DMS114 treated with DMSO at 0.1 percent for 48 hours (cell line): ENCODE data around the gene ADCY5.

Experiments
- DNase-seq: peaks from one replicate; lab custom pipeline; 2025; ENCODE audit not compliant: unreplicated experiment; lab: John Stamatoyannopoulos, UW

Gene ADCY5

GRCh38 chr3:123459862-123460261 lies 11.0 kb upstream of the ADCY5 start:
- DNase-seq = no peak

DNA sequence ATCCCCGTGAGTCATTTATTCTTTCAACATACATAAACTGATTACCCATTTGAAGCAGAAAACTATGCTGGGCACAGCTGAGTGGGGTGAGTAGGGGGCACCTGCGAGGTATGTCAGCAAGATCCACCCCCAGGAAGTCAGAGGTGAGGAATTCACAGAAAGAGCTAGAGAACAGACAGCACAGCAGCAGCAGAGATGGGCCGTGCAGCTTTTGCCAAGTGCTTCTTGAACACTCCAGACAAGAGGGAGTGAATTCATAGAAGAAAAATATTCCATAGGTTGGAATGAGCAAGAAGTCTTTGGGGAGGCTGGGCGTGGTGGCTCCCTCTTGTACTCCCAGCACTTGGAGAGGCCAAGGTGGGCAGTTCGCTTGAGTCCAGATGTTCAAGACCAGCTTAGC lies 9.4 kb upstream of the ADCY5 start:
- no peak for DNase-seq

GRCh38 chr3:123457841-123458240 lies 9.0 kb upstream of the ADCY5 start:
- DNase-seq = no peak

DNA sequence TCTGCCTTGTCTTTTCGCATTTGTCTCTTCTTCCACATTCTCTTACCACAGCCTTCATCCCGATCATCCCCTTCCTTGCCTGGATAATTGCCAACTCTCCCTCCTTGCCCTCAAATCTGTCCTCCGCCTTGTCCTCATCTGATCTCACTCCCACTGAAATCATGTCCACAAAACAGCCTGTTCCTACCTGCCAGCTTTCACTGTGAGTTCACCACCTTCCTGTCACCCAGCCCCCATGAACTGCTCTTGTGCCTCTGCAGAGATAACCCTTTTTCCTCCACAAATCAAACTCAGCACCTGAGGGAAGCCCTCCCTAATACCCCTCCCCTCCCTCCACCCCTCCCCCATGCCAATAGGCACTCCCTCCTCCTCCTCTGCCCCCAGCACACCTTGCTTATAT lies 4.8 kb upstream of the ADCY5 start:
- DNase-seq = no peak

DNA sequence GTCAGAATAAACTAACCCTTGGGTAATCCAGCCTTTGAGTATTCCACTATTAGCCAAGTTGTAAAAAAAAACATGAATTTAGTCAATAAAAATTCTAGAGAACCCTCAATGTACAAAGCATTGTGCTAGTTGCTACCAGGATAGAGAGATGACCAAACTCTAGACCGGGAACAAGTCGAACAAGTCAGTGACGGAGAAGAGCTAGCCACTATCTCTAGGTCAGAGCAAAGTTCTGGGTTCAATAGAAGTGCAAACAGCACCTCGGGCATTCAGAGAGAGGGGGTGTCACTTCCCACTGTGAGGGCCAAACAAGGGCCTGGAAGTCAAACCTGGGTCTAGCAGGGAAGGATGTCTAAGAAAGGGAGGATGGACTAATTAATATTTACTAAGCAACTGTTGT lies 2.3 kb upstream of the ADCY5 start:
- DNase-seq = no peak

DNA sequence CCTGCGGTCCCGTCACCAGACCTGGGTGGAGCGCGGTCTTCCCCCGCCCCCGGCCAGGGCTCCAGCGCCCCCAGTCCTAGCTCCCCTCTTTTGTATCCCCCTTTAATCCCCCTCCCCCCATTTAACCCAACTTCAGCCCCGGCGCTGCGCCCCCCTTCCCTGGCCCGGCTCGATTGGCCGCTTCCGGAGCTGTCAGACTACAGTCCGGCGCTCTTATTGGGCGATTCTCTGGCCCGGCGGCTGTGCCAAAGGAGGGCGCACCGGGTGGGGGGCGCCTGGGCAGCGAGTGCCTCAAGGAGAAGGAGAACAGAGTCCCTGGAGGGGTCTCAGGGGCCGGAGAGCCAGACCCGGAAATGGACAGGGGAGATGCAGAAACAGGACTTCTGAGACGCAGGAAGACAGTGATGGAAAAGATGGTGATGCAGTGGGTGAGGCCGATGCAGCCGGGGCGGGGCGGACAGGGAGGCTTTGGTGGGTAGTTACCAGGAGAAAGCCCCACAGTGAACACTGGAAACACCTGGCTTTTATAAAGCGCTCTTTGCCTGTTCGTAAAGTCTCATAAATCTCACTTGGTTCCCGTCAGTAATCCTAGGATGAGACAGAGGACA lies 1.2 kb upstream of the ADCY5 start:
- DNase-seq = peak; percentile 54

DNA sequence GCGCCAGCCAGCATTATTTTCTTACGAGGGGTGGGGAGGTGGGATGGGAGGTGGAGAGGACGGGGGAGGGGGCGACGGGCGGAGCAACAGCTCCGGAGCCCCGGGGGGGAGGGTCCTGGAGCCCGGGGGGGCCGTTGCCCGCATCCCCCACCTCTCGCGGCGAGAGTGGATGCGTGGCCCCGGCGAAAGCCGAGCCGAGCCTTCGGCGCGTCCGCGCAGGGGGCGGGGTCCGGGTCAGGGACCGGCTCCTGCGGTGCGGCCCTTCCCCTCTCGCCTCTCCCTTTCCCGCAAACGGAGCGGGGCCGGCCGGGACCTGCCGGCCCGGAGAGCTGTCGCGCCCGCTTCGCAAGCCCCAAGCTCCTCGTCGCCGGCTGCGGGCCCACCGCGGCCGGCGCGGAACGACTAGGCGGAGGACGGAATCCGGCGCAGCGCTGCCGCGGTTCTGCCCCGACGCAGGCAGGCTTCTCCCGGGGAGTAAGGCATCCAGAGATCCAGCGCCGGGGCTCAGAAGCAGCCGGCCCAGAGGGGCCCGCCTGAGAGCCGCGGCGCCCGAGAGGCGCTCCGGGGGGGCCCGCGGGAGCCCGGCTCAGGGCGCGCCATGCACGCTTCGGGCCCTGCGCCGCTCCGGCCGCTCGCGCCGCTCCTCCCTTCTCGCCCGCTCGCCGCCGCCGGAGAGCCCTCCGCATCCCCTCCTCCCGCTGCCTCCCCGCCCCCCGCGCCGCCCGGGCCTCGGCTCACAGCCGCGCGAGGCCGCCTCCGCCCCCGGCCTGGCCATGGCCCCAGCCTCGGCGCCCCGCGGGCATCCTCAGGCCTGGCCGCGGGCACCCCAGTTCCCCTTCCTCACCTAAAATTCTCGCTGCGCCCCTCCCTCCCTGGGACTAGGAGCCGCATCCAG lies 459 bp upstream of the ADCY5 start:
- DNase-seq = no peak

- peak; percentile 15 for DNase-seq
These were observed 957 bp downstream of the ADCY5 start for GRCh38 chr3:123447749-123448517.

DNA sequence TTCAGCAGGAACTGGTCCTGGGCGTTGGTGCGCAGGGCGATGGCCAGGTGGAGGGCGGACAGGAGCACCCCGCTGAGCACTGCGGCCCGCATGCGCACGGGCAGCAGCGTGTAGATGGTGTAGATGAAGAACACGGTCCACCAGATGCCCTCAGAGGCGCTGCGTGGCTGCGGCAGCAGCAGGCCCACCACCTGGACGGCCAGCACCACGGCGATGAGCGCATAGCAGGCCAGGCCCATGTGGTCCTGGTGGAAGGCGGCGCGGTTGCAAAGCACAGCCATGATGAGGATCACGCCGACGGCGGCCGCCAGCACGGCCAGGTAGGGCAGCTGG lies 1.5 kb downstream of the ADCY5 start:
- no peak for DNase-seq

GRCh38 chr3:123446610-123447109 lies 2.2 kb downstream of the ADCY5 start:
- no peak for DNase-seq

DNA sequence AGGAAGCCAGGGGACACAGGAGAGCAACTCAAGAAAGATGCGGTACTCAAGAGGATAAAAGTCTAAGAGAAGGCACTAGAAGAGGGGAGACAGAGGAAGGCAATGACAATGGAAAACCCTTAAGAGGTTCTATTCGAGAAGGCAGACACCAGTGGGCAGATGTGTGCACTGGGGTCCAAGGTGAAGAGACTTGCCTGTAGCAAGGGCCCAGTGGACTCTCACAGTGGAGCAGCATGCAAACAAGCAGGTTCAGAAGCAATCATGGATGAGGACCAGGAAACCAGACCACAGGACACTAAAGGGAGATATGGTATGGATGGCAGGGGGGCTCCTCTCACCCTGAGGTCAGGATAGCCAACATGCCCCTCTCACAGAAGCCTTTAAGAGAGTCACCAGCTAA lies 2.7 kb downstream of the ADCY5 start:
- DNase-seq = no peak

DNA sequence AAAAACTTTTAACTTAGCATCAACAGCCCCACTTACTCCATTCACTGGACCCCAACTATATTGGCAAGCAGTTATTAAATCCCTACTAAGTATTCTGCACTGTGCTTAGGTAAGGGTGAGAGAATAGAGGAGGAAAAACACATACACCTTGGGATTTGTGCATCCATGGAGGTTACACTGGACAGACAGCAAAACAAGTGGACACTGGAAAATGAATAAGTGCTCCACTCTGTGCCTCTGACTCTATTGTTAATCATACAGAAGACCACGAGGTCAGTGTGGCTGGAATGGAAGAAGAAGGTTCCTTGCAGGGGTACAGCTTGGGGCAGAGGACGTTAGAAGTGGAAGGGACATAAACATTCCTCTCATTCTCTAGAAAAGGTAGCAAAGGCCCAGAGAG lies 3.2 kb downstream of the ADCY5 start:
- no peak for DNase-seq

- no peak for DNase-seq
These were observed 4.1 kb downstream of the ADCY5 start for GRCh38 chr3:123444744-123445143.

GRCh38 chr3:123444023-123444422 lies 4.9 kb downstream of the ADCY5 start:
- DNase-seq = no peak

GRCh38 chr3:123442908-123443307 lies 6.0 kb downstream of the ADCY5 start:
- DNase-seq = no peak

- no peak for DNase-seq
These were observed 6.8 kb downstream of the ADCY5 start for GRCh38 chr3:123442125-123442524.

DNA sequence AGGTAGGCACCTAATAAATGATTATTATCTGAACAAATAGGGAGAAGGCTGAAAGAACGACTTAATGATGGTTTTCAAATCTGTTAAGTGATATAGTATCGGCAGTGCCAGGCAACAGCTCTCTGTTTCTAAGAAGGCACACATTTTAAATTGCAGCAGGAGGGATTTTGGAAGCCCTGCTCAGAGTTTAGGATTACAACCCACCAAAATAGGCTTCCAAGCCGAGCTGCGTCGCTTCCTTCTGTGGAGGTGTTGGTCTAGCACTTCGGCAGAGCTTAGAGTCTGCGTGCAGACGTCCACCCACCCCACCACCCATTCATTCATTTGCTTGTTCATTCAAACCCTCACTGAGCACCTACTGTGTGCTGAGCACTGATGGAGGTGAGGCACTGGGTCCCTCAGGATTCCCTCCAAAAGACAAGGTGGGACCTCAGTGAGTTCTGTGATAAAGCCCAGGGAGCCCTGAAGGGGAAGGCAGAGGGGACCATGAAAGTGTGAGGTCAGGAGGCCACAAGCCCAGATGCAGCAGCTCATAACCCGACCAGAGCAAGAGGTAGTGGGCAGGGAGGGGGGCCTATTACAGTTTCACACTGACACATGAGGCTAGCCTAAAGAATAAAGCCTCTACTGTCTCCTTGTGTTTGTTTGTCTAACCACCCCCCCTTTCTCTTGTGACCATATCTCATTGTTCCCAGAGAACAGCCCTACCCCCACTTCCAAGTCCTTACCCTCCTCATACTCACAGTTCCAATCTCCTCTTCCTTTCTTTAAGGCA lies 8.9 kb downstream of the ADCY5 start:
- no peak for DNase-seq

DNA sequence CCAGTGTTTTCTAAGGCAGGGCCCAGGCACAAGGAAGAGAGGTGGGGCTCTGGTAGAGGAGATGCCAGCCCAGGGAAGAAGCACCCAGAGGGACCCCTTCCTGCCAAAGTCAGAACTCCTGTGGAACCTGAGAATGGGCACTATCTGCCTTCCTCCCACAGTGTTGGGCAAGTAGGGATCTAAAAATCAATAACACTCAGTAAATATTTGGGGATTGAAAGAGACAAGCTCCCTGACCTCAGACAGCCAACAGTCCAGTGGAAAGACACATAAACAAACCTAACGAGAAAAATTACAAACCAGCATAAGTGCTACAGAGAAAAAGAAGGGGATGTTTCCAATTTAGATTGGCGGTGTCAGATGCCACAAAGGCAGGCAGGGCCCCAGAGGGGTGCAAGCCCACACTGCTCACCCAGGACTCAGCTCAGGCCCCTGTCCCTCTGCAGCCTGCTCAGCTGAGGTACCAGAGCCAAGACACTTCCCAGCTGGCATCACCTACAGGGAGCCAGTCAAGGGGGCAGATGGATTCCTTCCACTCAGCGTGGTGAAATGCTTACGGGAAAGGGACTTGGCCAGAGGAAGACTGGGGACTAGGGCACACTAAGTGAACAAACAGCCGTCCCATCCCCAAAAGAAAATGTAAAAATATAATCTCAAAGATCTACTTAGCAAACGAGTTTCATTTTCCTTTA lies 15.9 kb downstream of the ADCY5 start:
- no peak for DNase-seq

- no peak for DNase-seq
These were observed 17.1 kb downstream of the ADCY5 start for GRCh38 chr3:123431658-123432324.
